H9 (cell line): ENCODE data around the gene F2R. TPM values are rescaled to one million over a fixed set of nuclear protein-coding genes. Genes with fewer than 3 reads are reported as not detected.

Experiments used
- DNase-seq: peaks from one replicate; pipeline ENCODE4 v3.0.0-alpha.2; 2017
- H2AFZ ChIP-seq: one replicate; pipeline ENCODE4 v1.6.1; 2013; ENCODE audit warnings: mild to moderate bottlenecking, low read length, control low read depth, moderate library complexity
- H2AK5ac ChIP-seq: 2 replicates; pipeline ENCODE4 v1.6.1; 2013; ENCODE audit warnings: low read length, control low read depth, mixed read lengths; ENCODE audit not compliant: insufficient read length
- H2BK120ac ChIP-seq: one replicate; pipeline ENCODE4 v1.6.1; 2013; ENCODE audit warnings: low read depth, mild to moderate bottlenecking, low read length, control low read depth, inconsistent platforms; ENCODE audit not compliant: poor library complexity, severe bottlenecking
- H2BK12ac ChIP-seq: 2 replicates; pipeline ENCODE4 v1.6.1; 2013; ENCODE audit warnings: low read length, control low read depth, mixed read lengths, low read depth; ENCODE audit not compliant: insufficient read length
- H2BK15ac ChIP-seq: 2 replicates; pipeline ENCODE4 v1.6.1; 2013; ENCODE audit warnings: low read depth, low read length, control low read depth
- H2BK20ac ChIP-seq: one replicate; pipeline ENCODE4 v1.6.1; 2013; ENCODE audit warnings: low read depth, mild to moderate bottlenecking, low read length, control low read depth, inconsistent platforms; ENCODE audit not compliant: poor library complexity, severe bottlenecking
- H2BK5ac ChIP-seq: 2 replicates; pipeline ENCODE4 v1.6.1; 2013; ENCODE audit warnings: low read length, control low read depth, mixed read lengths; ENCODE audit not compliant: insufficient read length
- H3K14ac ChIP-seq: 2 replicates; pipeline ENCODE4 v1.6.1; 2013; ENCODE audit warnings: low read length, control low read depth; ENCODE audit not compliant: insufficient read depth
- H3K18ac ChIP-seq: 2 replicates; pipeline ENCODE4 v1.6.1; 2013; ENCODE audit warnings: low read depth, mild to moderate bottlenecking, mixed read lengths, low read length, control low read depth; ENCODE audit not compliant: insufficient read length
- H3K23ac ChIP-seq: 2 replicates; pipeline ENCODE4 v1.6.1; 2013; ENCODE audit warnings: low read length, control low read depth, mixed read lengths, low read depth; ENCODE audit not compliant: insufficient read length
- H3K23me2 ChIP-seq: 2 replicates; pipeline ENCODE4 v1.6.1; 2013; ENCODE audit warnings: low read depth, mild to moderate bottlenecking, mixed read lengths, low read length, control low read depth; ENCODE audit not compliant: insufficient read length, poor library complexity, severe bottlenecking
- H3K27ac ChIP-seq: 2 replicates; pipeline ENCODE4 v1.5.1; 2013; ENCODE audit warnings: low read length, control low read depth, mixed read lengths, low read depth; ENCODE audit not compliant: insufficient read length
- H3K27me3 ChIP-seq: 2 replicates; pipeline ENCODE4 v1.6.1; 2013; ENCODE audit warnings: low read length, control low read depth, inconsistent platforms; ENCODE audit not compliant: insufficient read depth
- H3K4ac ChIP-seq: 2 replicates; pipeline ENCODE4 v1.6.1; 2013; ENCODE audit warnings: low read depth, mild to moderate bottlenecking, control low read depth, inconsistent platforms, low read length, moderate library complexity
- H3K4me1 ChIP-seq: 2 replicates; pipeline ENCODE4 v1.6.1; 2013; ENCODE audit warnings: low read length, control low read depth, inconsistent platforms; ENCODE audit not compliant: insufficient read depth
- H3K4me2 ChIP-seq: 2 replicates; pipeline ENCODE4 v1.6.1; 2013; ENCODE audit warnings: low read length, control low read depth, mixed read lengths; ENCODE audit not compliant: insufficient read length, insufficient read depth
- H3K56ac ChIP-seq: 2 replicates; pipeline ENCODE4 v1.6.1; 2013; ENCODE audit warnings: low read depth, mild to moderate bottlenecking, mixed read lengths, low read length, control low read depth; ENCODE audit not compliant: insufficient read length
- H3K79me1 ChIP-seq: 2 replicates; pipeline ENCODE4 v1.6.1; 2013; ENCODE audit warnings: low read depth, mild to moderate bottlenecking, moderate library complexity, low read length, control low read depth, inconsistent platforms; ENCODE audit not compliant: insufficient read depth, poor library complexity, severe bottlenecking
- H3K79me2 ChIP-seq: 2 replicates; pipeline ENCODE4 v1.6.1; 2013; ENCODE audit warnings: low read length, control low read depth, inconsistent platforms; ENCODE audit not compliant: insufficient read depth
- H3K9ac ChIP-seq: 2 replicates; pipeline ENCODE4 v1.6.1; 2013; ENCODE audit warnings: low read length, control low read depth, mixed read lengths; ENCODE audit not compliant: insufficient read length; ENCODE audit errors: extremely low read depth
- H3K9me3 ChIP-seq: one replicate; pipeline ENCODE4 v1.6.1; 2013; ENCODE audit warnings: low read depth, low read length, inconsistent platforms; ENCODE audit not compliant: control insufficient read depth
- H3T11ph ChIP-seq: one replicate; pipeline ENCODE4 v1.6.1; 2013; ENCODE audit warnings: mild to moderate bottlenecking, low read length, control low read depth, inconsistent platforms
- H4K20me1 ChIP-seq: one replicate; pipeline ENCODE4 v1.6.1; 2013; ENCODE audit not compliant: control insufficient read depth, insufficient read length, insufficient read depth
- H4K5ac ChIP-seq: 2 replicates; pipeline ENCODE4 v1.6.1; 2013; ENCODE audit warnings: low read depth, mild to moderate bottlenecking, mixed read lengths, low read length, control low read depth; ENCODE audit not compliant: insufficient read length
- H4K8ac ChIP-seq: replicated peaks from 2 replicates; pipeline ENCODE4 v1.6.1; 2013; ENCODE audit warnings: low read length, control low read depth, mixed read lengths, low read depth; ENCODE audit not compliant: insufficient read length
- H4K91ac ChIP-seq: 2 replicates; pipeline ENCODE4 v1.6.1; 2013; ENCODE audit warnings: low read depth, mild to moderate bottlenecking, moderate library complexity, mixed read lengths, low read length, control low read depth; ENCODE audit not compliant: insufficient read length
- H3K27ac Mint-ChIP-seq, 3 experiments: 2 replicates in 2 of 3; 3 replicates in 1 of 3; pipeline ENCODE4 v1.8.0; 2020 to 2021; ENCODE audit warnings: mixed read lengths in 3 of 3, mild to moderate bottlenecking in 1 of 3, moderate library complexity in 1 of 3
- H3K27me3 Mint-ChIP-seq: 2 replicates; pipeline ENCODE4 v1.8.0; 2021; ENCODE audit warnings: low read depth, mild to moderate bottlenecking, moderate library complexity, mixed read lengths
- H3K36me3 Mint-ChIP-seq, 3 experiments: 2 replicates in 2 of 3; 3 replicates in 1 of 3; pipeline ENCODE4 v1.8.0; 2020 to 2021; ENCODE audit warnings: low read depth in 3 of 3, mixed read lengths in 3 of 3; ENCODE audit not compliant: insufficient read depth in 1 of 3
- H3K4me1 Mint-ChIP-seq, 2 experiments: 2 replicates each; pipeline ENCODE4 v1.8.0; 2020; ENCODE audit warnings: mixed read lengths in 2 of 2
- H3K4me3 Mint-ChIP-seq, 2 experiments: 2 replicates in 1 of 2; 3 replicates in 1 of 2; pipeline ENCODE4 v1.8.0; 2020 to 2021; ENCODE audit warnings: mild to moderate bottlenecking in 2 of 2, mixed read lengths in 2 of 2, moderate library complexity in 1 of 2
- H3K9me3 Mint-ChIP-seq, 2 experiments: 2 replicates in 1 of 2; 3 replicates in 1 of 2; pipeline ENCODE4 v1.8.0; 2020; ENCODE audit warnings: mild to moderate bottlenecking in 2 of 2, mixed read lengths in 2 of 2, moderate library complexity in 1 of 2
- CTCF ChIP-seq: fragments of 200-600 bp; sonication (generic); conservative IDR thresholded peaks from 3 replicates; pipeline ENCODE4 v1.8.0; 2021; ENCODE audit warnings: antibody characterized with exemption, mild to moderate bottlenecking
- WGBS: extraction: QIAGEN DNeasy Blood & Tissue Kit; methylation state at CpG from one replicate; pipeline ENCODE4 v1.1.7; 2013; ENCODE audit warnings: missing lambda C conversion rate, low lambda C conversion rate, mixed read lengths; ENCODE audit not compliant: insufficient read length; ENCODE audit errors: extremely low coverage; 5-methylcytosine and 5-hydroxymethylcytosine counted together
- total RNA-seq: library from RNA; stranded (reverse); gene quantifications from 2 replicates; pipeline ENCODE4 v1.2.1, GENCODE V29; 2021

F2R gene
- total RNA-seq, 1 experiment from 2014 or later: 14.8 TPM

- WGBS: no CpG with 5 or more reads among the region's 5 CpGs
- Histone ChIP-seq H2BK120ac (no peak overlapping the region), H2BK15ac (no peak overlapping the region), H2AK5ac (no peak overlapping the region), H2BK12ac (no peak overlapping the region), H3K4me1 (no peaks in the 10 kb centered on the region), H2AFZ (no peak overlapping the region), H3K18ac (no peak overlapping the region), H3K4me2 (no peak overlapping the region), H2BK5ac (no peak overlapping the region), H3K79me2 (no peaks in the 10 kb centered on the region), H2BK20ac (no peak overlapping the region), H3K23me2 (no peaks in the 10 kb centered on the region), H4K91ac (no peak overlapping the region), H3K23ac (no peak overlapping the region), H4K5ac (no peak overlapping the region), H3K79me1 (no peaks in the 10 kb centered on the region), H4K20me1 (no peaks in the 10 kb centered on the region), H3K27ac (no peak overlapping the region), H3T11ph (no peak overlapping the region), H3K27me3 (no peaks in the 10 kb centered on the region), H3K9ac (no peak overlapping the region), H3K4ac (no peak overlapping the region), H3K14ac (no peak overlapping the region), H3K9me3 (no peaks in the 10 kb centered on the region), H4K8ac (no peak overlapping the region), H3K56ac (no peak overlapping the region)
- Mint-ChIP-seq H3K4me3 (no peak overlapping the region), H3K4me1 (no peaks in the 10 kb centered on the region), H3K9me3 (no peaks in the 10 kb centered on the region), H3K27ac (no peak overlapping the region), H3K27me3 (no peaks in the 10 kb centered on the region; the same call in 1 of the 2 replicates), H3K36me3 (peaks cover 0 to 8% (median 7%) of the 10 kb centered on the region in 3 experiments; a peak in 6 of 7 replicates)
- no peak for TF ChIP-seq CTCF
- DNase-seq: no peak
Measured at GRCh38 chr5:76669245-76669644, 46.7 kb upstream of the F2R start.
